Stimulated activated naive CD8-positive, alpha-beta T cell treated with anti-CD3 and anti-CD28 coated beads, Interleukin-15, Interleukin-2, amounts not matched to agents 100 U/mL and 50 U/mL, for 24 hours (primary cell): ENCODE results near the gene ADAM19.

Experiments used
- ATAC-seq: fragments of 150-1000 bp; cut with Tn5 transposase; one replicate; pipeline ENCODE4 v1.10.0; 2021
- DNase-seq: peaks from one replicate; pipeline ENCODE4 v3.0.0; 2021

ADAM19 gene

DNA sequence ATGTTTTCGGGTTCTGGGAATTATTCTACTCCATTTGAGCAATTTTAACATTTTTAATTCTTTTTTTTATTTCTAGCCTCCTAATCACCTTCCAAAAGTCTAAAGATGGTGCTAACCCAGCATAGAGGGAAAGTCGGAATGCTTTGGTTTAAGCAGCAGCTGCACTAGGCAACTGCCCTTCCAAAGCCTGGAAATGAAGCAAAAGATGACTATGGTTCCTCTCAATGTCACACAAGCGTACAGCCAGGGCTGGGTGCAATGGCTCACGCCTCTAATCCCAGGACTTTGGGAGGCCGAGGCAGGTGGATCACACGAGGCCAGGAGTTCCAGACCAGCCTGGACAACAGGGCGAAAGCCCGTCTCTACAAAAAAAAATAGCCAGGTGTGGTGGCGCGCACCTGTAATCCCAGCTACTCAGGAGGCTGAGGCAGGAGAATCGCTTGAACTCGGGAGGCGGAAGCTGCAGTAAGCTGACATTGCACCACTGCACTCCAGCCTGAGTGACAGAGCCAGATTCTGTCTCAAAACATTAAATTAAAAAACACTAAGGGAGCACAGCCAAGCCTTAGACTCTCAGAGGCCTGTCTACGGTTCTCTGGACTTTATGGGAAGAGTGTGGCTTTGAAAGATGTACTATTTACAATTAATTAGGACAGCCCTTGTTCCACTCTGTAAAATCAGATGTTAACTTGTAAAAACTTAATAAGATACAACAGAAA, 33.1 kb downstream of the ADAM19 start:
- no peak for DNase-seq
- ATAC-seq = no peak

- DNase-seq (no peak), ATAC-seq (no peak)
Measured at GRCh38 chr5:157541447-157542118, 34.0 kb downstream of the ADAM19 start.

DNA sequence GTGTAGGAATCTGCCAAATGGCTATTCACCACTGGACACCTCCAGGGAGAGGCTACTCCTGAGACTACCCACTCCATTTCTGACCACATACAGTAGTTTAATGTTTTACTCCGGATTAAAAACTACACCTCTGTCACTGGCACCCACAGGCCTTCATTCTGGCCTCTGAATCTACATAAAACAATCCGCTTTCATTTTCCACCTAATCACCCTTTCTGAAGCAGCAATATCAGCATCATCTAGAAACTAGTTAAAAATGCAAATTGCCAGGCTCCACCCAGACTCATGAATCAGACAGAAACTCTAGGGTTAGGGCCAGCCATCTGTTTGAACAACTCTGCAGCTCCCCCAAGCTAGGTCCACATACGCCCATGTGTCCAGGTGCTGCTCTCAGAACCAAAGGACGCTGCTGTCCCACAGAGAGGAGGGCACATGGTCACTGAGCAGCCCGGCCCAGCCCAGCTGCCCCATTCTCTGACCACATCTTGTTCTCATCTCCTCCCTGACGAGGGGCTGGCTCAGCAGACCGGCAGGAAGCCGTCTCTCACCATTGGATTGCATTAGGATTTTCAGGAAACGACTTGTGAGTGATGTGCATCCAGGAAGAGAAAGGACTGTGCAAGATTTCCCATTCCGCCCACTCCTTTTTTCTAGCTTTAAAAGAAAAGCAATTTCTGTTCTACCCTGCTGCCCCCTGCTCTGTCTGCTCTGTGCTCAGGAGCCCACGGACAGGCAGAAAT, 34.7 kb downstream of the ADAM19 start:
- DNase-seq = peak; percentile 39
- peak; percentile 90 for ATAC-seq

- DNase-seq = no peak
- ATAC-seq = no peak
Measured at GRCh38 chr5:157540124-157540523, 35.5 kb downstream of the ADAM19 start.

DNA sequence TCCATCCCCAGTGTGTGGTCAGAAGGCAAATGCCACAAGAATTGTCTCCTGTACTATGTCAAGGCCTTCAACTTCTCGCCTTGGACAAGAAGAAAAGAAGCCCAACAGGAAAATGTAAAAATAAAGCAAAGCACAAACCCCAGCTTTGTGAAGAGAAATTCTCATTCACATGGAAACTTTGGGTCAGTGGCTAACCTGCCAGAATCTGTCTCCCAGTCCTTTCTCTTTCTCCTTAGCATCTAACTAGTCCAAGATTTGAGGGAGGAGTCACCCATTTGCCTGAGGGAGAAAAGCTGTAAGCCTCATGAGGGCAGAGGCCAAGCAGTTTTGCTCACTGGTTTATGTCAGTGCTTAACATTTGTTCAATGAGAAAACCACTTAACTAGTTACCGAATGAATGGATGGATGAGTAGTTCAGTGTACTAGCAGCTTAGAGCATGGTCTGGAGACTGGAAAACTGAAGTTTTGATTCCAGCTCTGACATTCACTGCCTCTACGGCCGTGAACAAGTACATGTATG, 36.0 kb downstream of the ADAM19 start:
- DNase-seq = no peak
- peak; percentile 10 for ATAC-seq

GRCh38 chr5:157538311-157538710, 37.3 kb downstream of the ADAM19 start:
- ATAC-seq = no peak

DNA sequence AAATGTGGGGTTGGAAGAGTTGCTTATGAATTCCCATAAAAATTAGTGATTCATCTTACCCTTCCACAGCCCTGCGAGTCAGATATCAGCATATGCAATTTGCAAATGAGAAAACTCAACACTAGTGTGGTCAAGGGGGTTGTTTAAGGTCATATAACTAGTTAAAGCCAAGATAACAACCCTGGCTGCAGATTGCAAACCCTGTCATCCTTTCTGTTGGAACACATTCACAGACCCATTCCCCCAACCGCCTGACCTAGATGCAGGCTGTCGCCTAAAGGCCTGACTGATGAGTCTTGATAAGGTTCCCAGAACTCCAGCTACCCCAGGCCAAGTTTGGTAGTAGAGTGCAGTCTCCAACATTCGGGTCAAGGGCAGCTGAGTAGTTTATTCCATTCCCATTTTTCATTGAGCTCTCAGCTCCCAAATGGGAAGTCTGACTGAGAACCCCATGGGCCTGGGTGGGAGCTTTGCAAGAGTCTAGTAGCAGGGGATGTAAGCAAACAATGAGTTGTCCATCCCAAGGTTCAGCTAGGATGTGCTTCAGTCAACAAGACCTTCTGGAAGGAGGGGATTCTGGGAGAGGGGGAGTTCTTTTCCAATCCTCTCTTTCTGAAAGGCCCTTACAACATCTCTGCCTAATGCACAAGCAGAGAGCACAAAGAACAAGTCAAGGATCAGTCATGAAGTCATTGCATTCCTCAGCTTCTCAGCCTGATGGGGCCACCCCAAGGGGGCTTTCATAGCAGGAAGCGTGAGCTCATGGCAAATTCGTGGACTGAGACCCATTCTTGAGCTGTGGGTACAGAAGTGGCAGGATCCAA, 40.3 kb downstream of the ADAM19 start:
- DNase-seq = no peak
- ATAC-seq = no peak

More at GRCh38 chr5:157538311-157538710, 37.3 kb downstream of the ADAM19 start:
- no peak for DNase-seq

DNA sequence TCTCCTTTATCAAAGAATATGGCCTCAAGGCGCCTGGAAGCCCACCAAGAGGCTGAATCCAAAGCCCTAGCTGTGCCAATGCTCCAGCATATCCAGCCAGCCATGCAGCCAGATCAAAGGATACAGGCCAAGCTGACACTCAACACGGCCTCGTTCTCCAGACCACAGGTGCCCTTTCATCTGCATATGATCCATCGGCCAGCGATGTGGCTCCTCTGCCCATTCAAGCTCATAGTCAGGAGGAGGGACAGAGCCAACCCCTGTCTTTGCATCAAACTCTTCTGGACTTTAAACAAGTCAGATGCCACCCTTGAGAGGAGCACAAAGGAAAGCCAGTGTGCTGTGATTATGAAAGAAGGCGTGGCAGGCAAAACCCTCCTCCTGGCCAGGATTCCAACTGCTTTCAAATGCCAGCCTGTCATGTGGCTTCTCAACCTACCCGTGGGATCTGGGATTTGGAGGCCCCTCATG, 42.5 kb downstream of the ADAM19 start:
- DNase-seq = no peak
- ATAC-seq = no peak

DNA sequence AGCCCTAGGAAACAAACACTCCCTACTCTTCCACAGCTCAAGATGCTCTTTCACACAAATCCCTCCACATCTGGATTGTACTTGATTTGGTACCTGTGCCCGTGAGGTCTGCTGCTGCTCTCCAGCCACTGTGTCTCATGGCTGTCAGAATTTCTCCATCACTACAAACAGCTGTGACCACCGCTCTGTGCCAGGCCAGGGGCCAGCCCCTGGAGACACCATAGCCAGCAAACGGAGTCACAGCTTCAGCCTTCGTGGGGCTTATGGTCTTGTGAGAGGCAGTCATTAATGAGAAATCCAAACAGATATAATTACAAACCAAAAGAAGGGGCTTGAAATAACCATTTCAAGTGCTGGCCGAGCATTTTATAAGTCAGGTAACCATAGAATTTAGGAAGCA, 43.6 kb downstream of the ADAM19 start:
- DNase-seq (no peak), ATAC-seq (no peak)

DNA sequence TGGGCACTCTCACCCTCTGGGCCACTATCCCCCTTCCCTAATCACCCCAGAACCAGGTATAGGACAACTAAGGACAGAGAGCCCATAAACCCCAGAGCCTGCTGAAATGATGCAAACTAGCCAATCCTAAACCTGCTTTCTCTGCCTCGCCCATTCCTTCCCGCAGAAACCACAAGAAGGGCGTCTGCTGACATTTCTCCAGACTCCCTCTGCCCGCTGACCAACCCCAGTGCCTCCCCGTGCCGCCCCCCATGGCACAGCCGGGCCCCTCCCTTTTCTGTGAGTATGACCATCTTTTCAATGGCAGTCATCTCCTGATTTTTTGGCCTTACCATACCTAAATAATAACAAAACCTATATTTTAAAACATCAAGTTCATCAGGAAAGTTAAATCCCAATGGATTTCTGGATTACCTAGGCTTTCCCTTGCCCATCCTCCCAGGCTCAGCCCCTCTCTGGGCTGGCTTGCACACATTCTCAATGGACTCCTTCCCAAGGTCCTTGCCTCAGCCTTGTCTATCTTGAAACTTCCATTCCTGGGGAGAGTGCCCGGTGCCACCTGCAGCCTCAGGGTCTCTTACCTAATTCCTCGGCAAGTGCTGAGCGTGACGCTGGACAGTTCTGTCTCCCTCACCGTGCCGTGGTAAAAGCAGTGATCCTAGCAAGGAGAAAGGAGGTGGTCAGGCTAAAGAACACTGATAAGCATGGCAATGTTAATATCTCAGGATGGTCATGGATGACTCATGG, 45.2 kb downstream of the ADAM19 start:
- no peak for DNase-seq

DNA sequence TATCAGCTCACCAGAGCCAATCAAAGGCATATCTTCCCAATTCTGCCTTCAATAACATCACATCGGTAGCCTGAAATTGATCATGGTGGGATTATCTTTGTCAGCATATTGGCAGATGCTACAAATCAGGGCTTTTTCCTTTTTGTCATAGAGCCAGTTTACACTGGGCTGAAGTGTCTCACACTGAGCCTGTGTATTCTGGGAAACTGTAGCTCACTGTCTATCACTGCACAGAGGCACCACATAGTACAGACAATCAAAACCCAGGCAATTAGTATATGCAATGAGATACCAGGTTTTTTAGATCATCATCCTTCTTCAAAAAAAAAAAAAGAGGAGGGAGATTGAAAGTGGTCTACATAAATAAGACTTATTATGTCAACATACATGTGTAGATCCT, 46.6 kb downstream of the ADAM19 start:
- ATAC-seq = no peak
- DNase-seq = no peak

More for the DNA sequence above, 45.2 kb downstream of the ADAM19 start:
- no peak for ATAC-seq

DNA sequence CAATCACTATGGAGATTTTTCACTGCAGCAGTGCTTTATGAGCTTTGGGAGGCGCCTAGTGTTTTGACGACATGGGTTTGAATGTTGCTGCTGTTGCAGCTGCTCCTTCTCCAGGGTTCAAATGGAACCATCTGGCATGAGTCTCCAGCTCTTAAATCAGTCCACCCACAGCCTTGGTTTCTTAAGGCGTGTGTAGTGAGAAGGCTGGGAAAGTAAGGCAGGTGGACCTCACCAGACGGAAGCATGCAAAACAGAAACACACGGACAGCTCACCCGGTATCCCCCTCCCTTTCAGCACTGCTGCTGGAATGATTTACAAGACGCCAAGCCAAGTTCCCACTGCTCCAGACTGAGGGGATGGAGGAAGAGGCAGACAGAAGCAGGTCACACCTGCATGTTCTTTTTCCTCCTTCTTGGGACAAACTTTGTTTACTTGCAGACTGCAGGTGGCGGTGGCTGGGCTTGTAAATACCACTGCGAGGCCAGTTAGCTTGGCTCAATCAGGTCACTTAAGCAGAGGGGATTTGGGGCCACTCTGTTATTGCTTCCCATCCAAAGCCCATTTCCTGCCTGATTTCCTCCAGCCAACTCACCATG, 47.4 kb downstream of the ADAM19 start:
- no peak for DNase-seq

GRCh38 chr5:157524887-157525286, 50.7 kb downstream of the ADAM19 start:
- DNase-seq = no peak
- no peak for ATAC-seq

More for the DNA sequence above, 47.4 kb downstream of the ADAM19 start:
- ATAC-seq = no peak

DNA sequence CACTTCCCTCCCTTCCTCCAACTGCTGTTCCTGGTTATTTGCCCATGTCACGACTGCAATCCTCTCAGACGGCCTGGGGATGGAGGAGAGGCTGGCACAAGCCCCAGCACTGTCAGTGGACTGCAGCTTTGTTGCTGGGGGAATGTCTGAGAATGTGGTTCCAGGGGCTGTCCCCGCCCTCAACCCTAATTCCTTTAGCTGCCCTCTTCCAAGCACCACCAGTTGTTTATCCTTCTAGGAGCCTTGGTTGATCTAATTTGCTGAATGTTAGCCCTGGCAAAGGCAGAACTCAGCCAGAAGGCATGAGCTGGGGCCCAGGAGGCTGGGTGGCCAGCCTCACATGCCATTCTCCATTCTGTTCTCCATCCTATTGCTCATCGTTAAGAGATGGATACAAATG, 51.6 kb downstream of the ADAM19 start:
- no peak for ATAC-seq
- no peak for DNase-seq

GRCh38 chr5:157521704-157522029, 53.9 kb downstream of the ADAM19 start:
- DNase-seq = no peak
- no peak for ATAC-seq

GRCh38 chr5:157520911-157521703, 54.5 kb downstream of the ADAM19 start:
- DNase-seq (no peak), ATAC-seq (no peak)

GRCh38 chr5:157519579-157520253, 55.9 kb downstream of the ADAM19 start:
- DNase-seq (no peak), ATAC-seq (no peak)

DNA sequence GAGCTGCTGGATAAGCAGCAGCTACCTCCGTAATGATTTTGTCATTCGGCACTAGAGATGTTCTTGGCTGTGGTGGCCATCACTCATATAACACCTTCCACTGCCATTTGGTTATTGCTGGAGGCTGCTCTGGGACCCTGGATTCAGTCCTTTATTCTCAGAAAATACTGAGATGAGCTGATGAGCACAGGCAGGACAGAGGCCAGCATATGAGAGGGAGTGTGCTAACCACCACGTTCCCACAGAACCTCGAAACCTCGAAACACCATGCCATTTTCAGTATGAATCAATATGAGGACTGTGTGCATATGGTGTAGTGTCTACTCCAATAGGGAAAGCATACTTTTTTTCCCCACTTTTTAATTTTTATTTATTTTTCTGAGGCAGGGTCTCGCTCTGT, 56.6 kb downstream of the ADAM19 start:
- ATAC-seq (peak; percentile 48), DNase-seq (peak; percentile 19)

GRCh38 chr5:157516626-157517325, 58.8 kb downstream of the ADAM19 start:
- no peak for DNase-seq
- ATAC-seq = no peak
